ENCODE measurements around the gene SLC12A7. TPM values are rescaled to one million over a fixed set of nuclear protein-coding genes. Genes with fewer than 3 reads are reported as not detected.

Gene SLC12A7
- total RNA-seq, 1 donor from 2014 or later, result 101 TPM

- peak in 1 of 2 donors; percentile 28 for DNase-seq (ENCODE audit: low spot score in 2 of 2)
- Histone ChIP-seq H3K27me3 (peaks cover 24% of the 10 kb centered on the region), H3K9me3 (no peaks in the 10 kb centered on the region), H3K4me1 (peaks cover 0 to 8% of the 10 kb centered on the region in 2 donors), H3K4me3 (no peak overlapping the region), H3K36me3 (no peaks in the 10 kb centered on the region), H3K27ac (no peak overlapping the region)
- TF ChIP-seq CTCF (IDR thresholded peaks at IDR 0.05), result no peak
- intact Hi-C loops (cut with DNase I), result no loop called here
These were observed 100.6 kb downstream of the SLC12A7 start for GRCh38 chr5:1011226-1011631.

DNA sequence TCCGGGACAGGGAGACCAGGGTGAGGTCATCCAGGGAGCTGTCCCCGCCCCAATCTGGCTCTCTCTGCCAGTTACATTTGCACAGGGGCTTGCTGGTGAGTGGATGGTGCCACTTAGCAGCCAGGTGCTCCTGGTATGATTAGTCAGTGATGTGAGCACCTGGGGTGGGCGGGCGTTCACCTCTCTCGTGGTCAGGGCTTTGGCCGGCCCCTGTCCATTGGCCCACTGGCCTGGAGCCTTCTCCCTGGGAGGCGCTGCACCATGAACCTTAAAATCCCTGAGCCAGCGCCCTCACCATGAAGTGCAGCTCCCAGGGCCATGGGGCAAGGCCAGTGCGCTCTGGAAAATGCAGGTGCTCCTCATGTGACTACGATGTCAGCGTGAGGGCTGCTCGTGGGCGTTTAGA lies 101.2 kb downstream of the SLC12A7 start:
- H3K27me3 ChIP-seq, result peaks cover 24% of the 10 kb centered on the region
- no peak for TF ChIP-seq CTCF (IDR thresholded peaks at IDR 0.05)

DNA sequence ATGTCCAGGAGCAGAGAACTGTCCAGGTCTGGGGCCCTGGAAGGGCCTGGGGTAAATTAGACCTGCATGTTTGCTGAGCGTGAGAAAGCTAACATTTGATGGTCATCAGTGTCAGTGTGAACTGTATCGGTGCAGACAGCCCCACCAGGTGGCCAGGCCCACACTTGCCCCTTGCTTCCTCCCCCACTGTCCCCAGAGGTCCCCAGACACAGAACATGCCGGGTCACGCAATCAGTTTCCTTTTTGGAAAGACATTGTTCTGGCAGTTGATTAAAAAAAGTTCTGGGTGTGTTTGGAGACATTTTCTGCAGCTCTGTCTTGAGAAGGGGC lies 101.7 kb downstream of the SLC12A7 start:
- no peak for TF ChIP-seq CTCF (IDR thresholded peaks at IDR 0.05)
- peaks cover 24% of the 10 kb centered on the region for H3K27me3 ChIP-seq
- H3K9me3 ChIP-seq, result no peaks in the 10 kb centered on the region
- intact Hi-C loops (cut with DNase I), result no loop called here
- H3K4me1 ChIP-seq, result peaks cover 1 to 8% of the 10 kb centered on the region in 2 donors
- no peak overlapping the region for H3K27ac ChIP-seq
- no peaks in the 10 kb centered on the region for H3K36me3 ChIP-seq
- DNase-seq (ENCODE audit: low spot score in 2 of 2), result peak; percentile 3 to 43
- H3K4me3 ChIP-seq, result no peak overlapping the region

More for the DNA sequence above, 101.2 kb downstream of the SLC12A7 start:
- Histone ChIP-seq H3K27ac (no peak overlapping the region), H3K9me3 (no peaks in the 10 kb centered on the region), H3K36me3 (no peaks in the 10 kb centered on the region), H3K4me3 (no peak overlapping the region), H3K4me1 (peaks cover 0 to 8% of the 10 kb centered on the region in 2 donors)
- intact Hi-C loops (cut with DNase I), result no loop called here
- peak in 1 of 2 donors; percentile 47 for DNase-seq (ENCODE audit: low spot score in 2 of 2)

- peaks cover 24% of the 10 kb centered on the region for H3K27me3 ChIP-seq
These were observed 102.3 kb downstream of the SLC12A7 start for GRCh38 chr5:1009359-1010180.

More at GRCh38 chr5:1009359-1010180, 102.3 kb downstream of the SLC12A7 start:
- DNase-seq (ENCODE audit: low spot score in 2 of 2), result peak; percentile 2 to 48
- Histone ChIP-seq H3K36me3 (no peaks in the 10 kb centered on the region), H3K27ac (no peak overlapping the region), H3K9me3 (no peaks in the 10 kb centered on the region), H3K4me1 (peaks cover 5 to 8% of the 10 kb centered on the region in 2 donors), H3K4me3 (peak overlapping the region; percentile 45 to 46)
- TF ChIP-seq CTCF (IDR thresholded peaks at IDR 0.05), result no peak
- intact Hi-C loops (cut with DNase I), result no loop called here

All from ascending aorta (tissue), 2 donors.